NCI-H1417 (cell line): ENCODE measurements around the gene SECTM1.
A peak's percentile ranks its signal among the peaks of the same experiment; 100 is the strongest.

Experiments
- DNase-seq, 3 experiments: peaks; one replicate each; lab custom pipeline; 2025; lab: John Stamatoyannopoulos, UW

SECTM1 gene

GRCh38 chr17:82280537-82280936 is 53.0 kb downstream of the SECTM1 start:
- DNase-seq = no peak

DNA sequence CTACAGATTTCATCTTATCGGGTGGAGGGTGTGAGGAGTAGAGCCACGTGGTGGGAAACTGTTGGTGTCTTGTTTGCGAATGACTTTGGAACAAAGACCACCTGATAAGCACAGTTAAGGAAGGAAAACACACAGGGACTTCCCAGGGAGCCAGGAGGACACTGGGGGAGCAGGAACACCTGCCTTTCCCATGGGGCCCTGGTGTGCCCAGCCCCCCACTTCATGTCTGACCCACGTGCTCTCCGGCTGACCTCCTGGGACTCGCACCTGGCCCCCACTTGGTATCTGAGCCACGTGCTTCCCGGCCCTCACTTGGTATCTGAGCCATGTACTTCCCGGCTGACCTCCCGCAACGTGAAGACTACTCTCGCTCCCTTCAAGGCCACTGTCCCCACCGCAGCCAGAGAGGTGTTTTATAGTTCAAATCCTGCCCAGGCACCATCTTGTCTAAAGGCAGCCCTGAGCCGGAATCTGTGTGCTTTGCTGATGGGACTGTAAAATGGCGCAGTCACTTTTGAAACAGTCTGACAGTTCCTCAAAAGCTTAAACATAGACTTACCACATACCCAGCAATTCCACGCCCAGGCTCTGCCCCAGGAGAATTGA is 54.7 kb downstream of the SECTM1 start:
- peak in 2 of 3 experiments; percentile 82 to 93 for DNase-seq

DNA sequence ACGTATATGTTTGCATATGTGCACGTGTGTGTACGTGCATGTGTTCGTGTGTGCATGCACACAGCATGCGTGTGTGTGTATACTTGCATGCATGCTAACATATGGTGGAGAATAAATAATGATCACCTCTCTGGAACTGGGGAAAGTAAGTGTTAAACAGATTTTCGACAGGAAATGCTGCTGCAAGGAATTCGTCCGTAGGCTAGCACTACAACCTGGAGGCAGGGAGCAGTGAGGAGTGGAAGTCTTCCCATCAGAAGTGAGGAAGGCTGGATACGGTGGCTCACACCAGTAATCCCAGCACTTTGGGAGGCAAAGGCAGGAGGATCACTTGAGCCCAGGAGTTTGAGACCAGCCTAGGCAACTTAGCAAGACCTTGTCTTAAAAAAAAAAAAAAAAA is 55.3 kb downstream of the SECTM1 start:
- peak in 1 of 3 experiments; percentile 44 for DNase-seq

- no peak for DNase-seq
Measured at GRCh38 chr17:82277851-82278250, 55.7 kb downstream of the SECTM1 start.

GRCh38 chr17:82276938-82277337 is 56.6 kb downstream of the SECTM1 start:
- DNase-seq = no peak

- no peak for DNase-seq
Measured at GRCh38 chr17:82275326-82275725, 58.2 kb downstream of the SECTM1 start.

DNA sequence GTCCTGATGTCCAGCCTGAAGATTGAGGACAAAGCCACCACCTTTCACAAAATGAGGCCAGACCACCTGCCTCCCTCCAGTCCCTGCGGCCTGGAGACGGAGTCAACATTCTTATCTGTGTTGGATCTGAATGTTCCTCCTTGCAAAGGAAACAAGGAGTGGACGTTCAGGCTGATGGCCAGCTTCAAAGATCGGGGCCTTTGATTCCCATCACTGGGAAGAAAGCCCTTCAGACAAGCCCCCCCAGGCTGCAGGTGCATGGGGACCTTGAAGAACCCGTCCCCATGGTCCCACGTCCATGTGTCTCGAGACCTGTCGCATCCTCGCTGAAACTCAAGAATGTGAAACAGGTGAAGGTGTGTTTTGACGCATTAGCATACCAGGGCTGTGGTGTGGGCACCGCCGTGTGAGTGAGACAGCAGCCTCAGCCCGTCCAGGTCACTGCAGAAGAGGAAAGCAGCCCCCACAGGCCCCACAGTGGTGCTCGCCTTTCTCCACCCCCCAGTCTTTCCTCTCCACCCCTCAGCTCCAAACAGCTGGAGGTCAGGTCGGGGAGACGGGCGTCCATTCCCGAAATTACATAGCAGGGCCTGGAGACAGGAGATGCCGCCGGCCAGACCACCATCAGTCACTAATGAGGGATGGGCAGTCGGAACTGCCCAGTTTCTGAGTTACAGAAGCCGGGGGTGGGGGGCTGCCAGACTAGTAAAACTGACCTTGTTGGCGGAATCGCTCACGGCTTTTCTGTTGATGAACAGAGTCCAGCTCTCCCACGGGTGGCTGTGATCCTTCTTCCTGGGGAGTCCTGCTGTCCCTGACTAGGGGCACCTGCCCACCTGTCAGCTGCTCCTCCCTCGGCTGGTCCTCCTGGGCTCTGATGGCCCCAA is 59.2 kb downstream of the SECTM1 start:
- no peak for DNase-seq

GRCh38 chr17:82273327-82274133 is 60.0 kb downstream of the SECTM1 start, which contains the start of gene CSNK1D:
TSS of gene CSNK1D (minus strand) at chr17:82273700. CDS start at chr17:82273381, 319 bp downstream.
- DNase-seq = peak; percentile 85 to 95 (median 93)

- peak in 2 of 3 experiments; percentile 53 to 63 for DNase-seq
Measured at GRCh38 chr17:82272495-82273326, 60.9 kb downstream of the SECTM1 start.

GRCh38 chr17:82271401-82271800 is 62.2 kb downstream of the SECTM1 start:
- no peak for DNase-seq
